A673 (cell line): ENCODE results near the gene ALDOB.

ENCODE experiments used
- CTCF ChIP-seq: fragments of 300-800, 200-600 bp; sonication (generic); conservative IDR thresholded peaks from 2 replicates; pipeline ENCODE4 v1.5.1; 2017; ENCODE audit warnings: low read depth, mild to moderate bottlenecking, antibody characterized with exemption, low read length, moderate library complexity, mixed read lengths
- EZH2 ChIP-seq: fragments of 200-600 bp; sonication (generic); IDR thresholded peaks from 2 replicates; pipeline ENCODE4 v1.6.1; 2017; ENCODE audit warnings: borderline replicate concordance, low read depth, mild to moderate bottlenecking, mixed read lengths, antibody characterized with exemption, low read length; ENCODE audit not compliant: poor library complexity, severe bottlenecking

- TF ChIP-seq CTCF (no peak), EZH2 (no peak)
These were observed 63.1 kb downstream of the ALDOB start for GRCh38 chr9:101372327-101373118.
